Endodermal cell (in vitro differentiated cells): ENCODE results near the gene TMEM14B. TPM values are rescaled to one million over a fixed set of nuclear protein-coding genes. Genes with fewer than 3 reads are reported as not detected.

Experiments
- DNase-seq: peaks from one replicate; pipeline ENCODE4 v3.0.0-alpha.2; 2017
- H3K27ac ChIP-seq: 2 replicates; pipeline ENCODE4 v1.5.1; 2013; ENCODE audit warnings: mild to moderate bottlenecking, low read depth, low read length, moderate library complexity
- H3K27me3 ChIP-seq: 2 replicates; pipeline ENCODE4 v1.6.1; 2013; ENCODE audit warnings: mild to moderate bottlenecking, low read length, moderate library complexity; ENCODE audit not compliant: insufficient read depth, control insufficient read depth, poor library complexity, severe bottlenecking
- H3K36me3 ChIP-seq: 2 replicates; pipeline ENCODE4 v1.7.0; 2013; ENCODE audit warnings: mild to moderate bottlenecking, low read length, moderate library complexity; ENCODE audit not compliant: control insufficient read depth, insufficient read depth
- H3K4me1 ChIP-seq: one replicate; pipeline ENCODE4 v1.7.0; 2013; ENCODE audit warnings: low read length; ENCODE audit not compliant: control insufficient read depth, insufficient read depth
- H3K4me3 ChIP-seq: 2 replicates; pipeline ENCODE4 v1.5.1; 2013; ENCODE audit warnings: mild to moderate bottlenecking, low read length, moderate library complexity
- H3K9ac ChIP-seq: 2 replicates; pipeline ENCODE4 v1.6.1; 2013; ENCODE audit warnings: mild to moderate bottlenecking, low read length, moderate library complexity; ENCODE audit not compliant: poor library complexity, severe bottlenecking; ENCODE audit errors: extremely low read depth
- H3K9me3 ChIP-seq: 2 replicates; pipeline ENCODE4 v1.6.1; 2013; ENCODE audit warnings: mild to moderate bottlenecking, low read length, moderate library complexity; ENCODE audit not compliant: control insufficient read depth
- H3K27ac Mint-ChIP-seq: 2 replicates; pipeline ENCODE4 v1.8.0; 2020; ENCODE audit warnings: mixed read lengths
- H3K27me3 Mint-ChIP-seq: 2 replicates; pipeline ENCODE4 v1.8.0; 2021; ENCODE audit warnings: mild to moderate bottlenecking, mixed read lengths; ENCODE audit not compliant: insufficient read depth
- H3K36me3 Mint-ChIP-seq: 2 replicates; pipeline ENCODE4 v1.8.0; 2020; ENCODE audit warnings: low read depth, mixed read lengths
- H3K4me1 Mint-ChIP-seq: 2 replicates; pipeline ENCODE4 v1.8.0; 2020; ENCODE audit warnings: mixed read lengths
- H3K4me3 Mint-ChIP-seq: 2 replicates; pipeline ENCODE4 v1.8.0; 2020; ENCODE audit warnings: mild to moderate bottlenecking, moderate library complexity, mixed read lengths
- H3K9me3 Mint-ChIP-seq: 2 replicates; pipeline ENCODE4 v1.8.0; 2020; ENCODE audit warnings: mild to moderate bottlenecking, mixed read lengths
- WGBS, 2 experiments: methylation state at CpG; one replicate each; pipeline versions ENCODE4 v1.1.5 to v1.1.7; 2013; ENCODE audit warnings: missing lambda C conversion rate in 2 of 2, mixed read lengths in 1 of 2; ENCODE audit not compliant: insufficient coverage in 1 of 2, insufficient read length in 1 of 2; 5-methylcytosine and 5-hydroxymethylcytosine counted together
- total RNA-seq, 2 donors: library from RNA; stranded (reverse); fragmentation: NEBNext Ultra II Directional in 1 of 2; extraction: Animal tissue kit (Norgen Biotek cat#: 25700) in 1 of 2; gene quantifications; 2 replicates in 1 of 2; 3 replicates in 1 of 2; pipeline ENCODE4 v1.2.1, GENCODE V29; 2021
- TF ChIP-seq, protein P1 (sequence below): fragments of 200-600 bp; sonication (generic); conservative IDR thresholded peaks from 2 replicates; pipeline ENCODE4 v1.5.0; 2021; ENCODE audit warnings: antibody characterized with exemption, mild to moderate bottlenecking

The TMEM14B gene
- total RNA-seq, 2 donors from 2014 or later, result 165 to 242 TPM

DNA sequence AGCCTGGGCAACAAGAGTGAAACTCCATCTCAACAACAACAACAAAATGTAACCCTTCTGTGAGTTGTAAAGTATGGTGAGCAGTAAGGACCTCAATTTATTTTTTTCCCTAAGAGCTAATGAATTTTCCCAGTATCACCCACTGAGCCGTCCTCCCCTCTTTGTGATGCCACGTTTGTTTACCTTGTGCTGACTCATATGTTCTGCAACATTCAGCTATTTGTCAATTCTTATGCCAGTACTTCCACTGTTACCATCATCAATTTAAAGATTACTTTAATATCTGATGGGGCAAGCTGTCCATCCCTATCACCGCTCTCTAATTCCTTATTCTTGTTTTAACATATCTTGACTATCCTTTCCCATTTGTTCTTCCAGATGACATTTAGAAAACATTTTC is 53.2 kb downstream of the TMEM14B start:
- no peak for DNase-seq

DNA sequence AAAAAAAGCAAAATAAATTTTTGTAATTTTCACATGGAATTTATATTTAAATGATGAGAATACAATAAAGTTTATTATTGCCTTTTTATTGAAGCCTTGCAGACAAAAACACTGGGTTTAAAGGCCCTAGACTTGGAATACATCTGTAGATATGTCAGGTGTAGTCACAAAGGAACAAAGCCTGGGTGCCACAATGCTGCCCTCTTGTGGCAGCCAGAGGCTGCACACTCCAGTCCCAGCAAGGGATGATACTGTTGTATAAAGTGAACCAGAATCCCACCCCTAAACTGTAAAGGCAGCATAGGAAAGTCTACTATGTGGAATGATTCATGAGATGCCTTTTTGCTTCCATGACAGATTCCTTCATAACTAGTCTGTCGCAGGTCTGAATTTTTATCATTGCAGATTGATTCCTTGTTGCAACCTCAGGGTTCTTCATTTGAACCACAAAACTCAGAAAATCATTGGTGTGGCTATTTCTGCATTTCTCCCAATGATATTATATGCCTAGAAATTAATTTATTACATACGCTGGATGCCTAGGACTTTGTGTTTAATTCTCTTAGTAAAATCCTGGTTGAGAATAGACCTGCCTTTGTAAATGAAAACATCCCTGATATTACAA is 53.7 kb downstream of the TMEM14B start:
- Mint-ChIP-seq H3K4me3 (no peak overlapping the region), H3K4me1 (peaks cover 3% of the 10 kb centered on the region), H3K9me3 (no peaks in the 10 kb centered on the region), H3K36me3 (peaks cover 22% of the 10 kb centered on the region), H3K27me3 (no peaks in the 10 kb centered on the region), H3K27ac (no peak overlapping the region)
- 11 to 30% methylated on average over 1 to 2 of the region's 2 CpGs for WGBS, 2 experiments
- Histone ChIP-seq H3K4me3 (no peak overlapping the region), H3K9me3 (no peaks in the 10 kb centered on the region), H3K27ac (no peak overlapping the region), H3K36me3 (peaks cover 21% of the 10 kb centered on the region), H3K9ac (no peak overlapping the region), H3K27me3 (no peaks in the 10 kb centered on the region), H3K4me1 (no peaks in the 10 kb centered on the region)
- peak; percentile 88 for DNase-seq
- TF ChIP-seq, protein P1, sequence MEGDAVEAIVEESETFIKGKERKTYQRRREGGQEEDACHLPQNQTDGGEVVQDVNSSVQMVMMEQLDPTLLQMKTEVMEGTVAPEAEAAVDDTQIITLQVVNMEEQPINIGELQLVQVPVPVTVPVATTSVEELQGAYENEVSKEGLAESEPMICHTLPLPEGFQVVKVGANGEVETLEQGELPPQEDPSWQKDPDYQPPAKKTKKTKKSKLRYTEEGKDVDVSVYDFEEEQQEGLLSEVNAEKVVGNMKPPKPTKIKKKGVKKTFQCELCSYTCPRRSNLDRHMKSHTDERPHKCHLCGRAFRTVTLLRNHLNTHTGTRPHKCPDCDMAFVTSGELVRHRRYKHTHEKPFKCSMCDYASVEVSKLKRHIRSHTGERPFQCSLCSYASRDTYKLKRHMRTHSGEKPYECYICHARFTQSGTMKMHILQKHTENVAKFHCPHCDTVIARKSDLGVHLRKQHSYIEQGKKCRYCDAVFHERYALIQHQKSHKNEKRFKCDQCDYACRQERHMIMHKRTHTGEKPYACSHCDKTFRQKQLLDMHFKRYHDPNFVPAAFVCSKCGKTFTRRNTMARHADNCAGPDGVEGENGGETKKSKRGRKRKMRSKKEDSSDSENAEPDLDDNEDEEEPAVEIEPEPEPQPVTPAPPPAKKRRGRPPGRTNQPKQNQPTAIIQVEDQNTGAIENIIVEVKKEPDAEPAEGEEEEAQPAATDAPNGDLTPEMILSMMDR, result peak; percentile 99

More for the DNA sequence above, 53.2 kb downstream of the TMEM14B start:
- Histone ChIP-seq H3K27ac (no peak overlapping the region), H3K9ac (no peak overlapping the region), H3K36me3 (peaks cover 21% of the 10 kb centered on the region), H3K4me3 (no peak overlapping the region), H3K27me3 (no peaks in the 10 kb centered on the region), H3K4me1 (no peaks in the 10 kb centered on the region), H3K9me3 (no peaks in the 10 kb centered on the region)
- TF ChIP-seq, protein P1, result no peak
- Mint-ChIP-seq H3K4me1 (peaks cover 3% of the 10 kb centered on the region), H3K36me3 (peaks cover 20% of the 10 kb centered on the region), H3K27ac (no peak overlapping the region), H3K9me3 (no peaks in the 10 kb centered on the region), H3K4me3 (no peak overlapping the region), H3K27me3 (no peaks in the 10 kb centered on the region)
- WGBS, 2 experiments, result 81 to 86% methylated on average over 2 to 3 of the region's 3 CpGs

Other genes starting within 250 kb of the TMEM14B start
- gene GCNT2, start 226.5 kb upstream of the TMEM14B start, total RNA-seq, result 10 to 100 TPM; 23.3 to 24.9 TPM
- gene C6orf52, start 53.2 kb upstream of the TMEM14B start, total RNA-seq, result 1 to 10 TPM; 1.7 to 1.9 TPM
- 10 to 100 TPM; 15.3 to 16.8 TPM for gene PAK1IP1, start 52.8 kb upstream of the TMEM14B start, total RNA-seq
- 100 to 1,000 TPM; 102 to 118 TPM for gene TMEM14C, start 24.7 kb upstream of the TMEM14B start, total RNA-seq
- under 1 TPM; 0.18 to 0.35 TPM for gene MAK, start 90.7 kb downstream of the TMEM14B start, total RNA-seq
- gene GCM2, start 134.2 kb downstream of the TMEM14B start, total RNA-seq, result not detected
- 10 to 100 TPM in 1 of 2 donors, 1 to 10 TPM in 1; 4.2 to 12.4 TPM for gene SYCP2L, start 139.2 kb downstream of the TMEM14B start, total RNA-seq